ENCODE data around the gene C21orf91. TPM values are rescaled to one million over a fixed set of nuclear protein-coding genes. Genes with fewer than 3 reads are reported as not detected.

C21orf91 gene
- total and polyA plus RNA-seq, 9 of the 15 experiments (the other 6 are each of a cell fraction or from before 2014, with no cell fraction given): 3.9 to 14.1 (median 12.1) TPM

DNA sequence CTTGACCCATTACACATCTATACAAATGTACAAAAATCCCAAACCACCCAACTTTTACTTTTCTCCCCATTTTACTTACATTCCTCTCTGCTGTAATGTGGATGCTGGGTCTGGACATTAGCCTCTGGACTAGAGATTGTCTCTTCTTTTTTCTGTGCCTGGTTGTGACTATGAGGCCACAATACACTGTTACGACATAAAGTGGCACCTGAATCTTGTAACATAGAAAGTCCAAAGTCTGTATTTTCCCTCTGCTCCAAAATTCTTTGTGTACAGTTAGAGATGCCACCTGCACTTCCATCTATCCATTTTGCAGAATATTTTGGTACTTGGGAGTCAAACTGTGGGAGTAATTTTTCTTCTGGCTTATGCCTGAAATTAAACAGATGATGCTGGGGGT lies 22.7 kb downstream of the C21orf91 start:
- Histone ChIP-seq H3K27ac (ENCODE audit: extremely low read depth, low read depth, low read length) (no peak overlapping the region), H3K4me2 (ENCODE audit: insufficient read depth, low read length) (no peak overlapping the region), H3K4me3 (no peak overlapping the region), H3K79me2 (ENCODE audit: control insufficient read depth, insufficient read depth, low read length) (peaks cover 5% of the 10 kb centered on the region; the same call in 1 of the 3 replicates), H2AFZ (ENCODE audit: low read depth, low read length) (no peak overlapping the region), H3K9me1 (ENCODE audit: control insufficient read depth, insufficient read depth, low read length) (no peaks in the 10 kb centered on the region), H4K20me1 (replicated peaks; ENCODE audit: control insufficient read depth, insufficient read depth, low read length) (no peaks in the 10 kb centered on the region), H3K9me3 (replicated peaks; ENCODE audit: control insufficient read depth, insufficient read depth, low read depth, low read length) (no peaks in the 10 kb centered on the region), H3K27me3 (ENCODE audit: control insufficient read depth in 2 of 2, insufficient read depth in 2 of 2, low read length in 2 of 2) (no peaks in the 10 kb centered on the region), H3K9ac (ENCODE audit: insufficient read depth in 1 of 2, low read depth in 2 of 2, low read length in 2 of 2) (no peak overlapping the region), H3K36me3 (ENCODE audit: control insufficient read depth, insufficient read depth, low read length) (peaks cover 46% of the 10 kb centered on the region; the same call in 2 of the 3 replicates), H3K4me1 (replicated peaks in 1 of 2; ENCODE audit: control insufficient read depth in 2 of 2, insufficient read depth in 2 of 2, low read length in 2 of 2) (no peaks in the 10 kb centered on the region)
- DNase-seq (ENCODE audit: extremely low read depth in 1 of 4, low spot score in 3 of 4) (no peak), ATAC-seq (no peak), FAIRE-seq (no peak)
- CTCF ChIA-PET (ENCODE audit: low intra/inter-chr PET ratio): no interaction called here
- 100% methylated on average over 1 of the region's 1 CpG for WGBS (ENCODE audit: insufficient coverage, low coverage, missing lambda C conversion rate)
- TF ChIP-seq NFRKB (IDR thresholded peaks at IDR 0.05; ENCODE audit: low read depth) (no peak), ZNF232 (CRISPR knock-in tag; IDR thresholded peaks at IDR 0.05) (no peak)
- in situ Hi-C loops (cut with MboI): no loop called here
- intact Hi-C loops (cut with micrococcal nuclease): no loop called here
- BruUV-seq (replicated peaks): no TSS peak
- POLR2A ChIA-PET: no interaction called here

DNA sequence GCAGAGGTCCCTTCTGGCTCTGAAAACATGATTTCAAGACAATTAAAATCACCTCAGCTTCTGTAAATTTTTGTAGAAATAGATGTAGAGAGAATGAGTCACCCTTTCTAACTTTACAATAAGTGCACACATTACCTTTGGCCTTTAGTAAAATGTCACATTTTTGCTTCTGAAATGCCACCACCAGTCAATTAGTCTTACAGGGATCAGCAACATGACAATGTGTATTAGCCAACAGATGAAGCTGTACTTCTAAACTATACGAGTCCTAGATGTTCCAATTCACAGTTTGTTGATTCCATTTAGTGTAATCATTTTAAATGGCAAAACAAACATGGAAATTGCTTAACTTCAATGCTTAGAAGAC lies 23.1 kb downstream of the C21orf91 start:
- H3K4me3 ChIP-seq: no peak overlapping the region
- H3K79me2 ChIP-seq (ENCODE audit: control insufficient read depth, insufficient read depth, low read length): peaks cover 5% of the 10 kb centered on the region; the same call in 1 of the 3 replicates
- H3K27me3 ChIP-seq (ENCODE audit: control insufficient read depth in 2 of 2, insufficient read depth in 2 of 2, low read length in 2 of 2): no peaks in the 10 kb centered on the region
- POLR2A ChIA-PET: no interaction called here
- H4K20me1 ChIP-seq (replicated peaks; ENCODE audit: control insufficient read depth, insufficient read depth, low read length): no peaks in the 10 kb centered on the region
- DNase-seq (ENCODE audit: extremely low read depth in 1 of 4, low spot score in 3 of 4): no peak
- CTCF ChIA-PET (ENCODE audit: low intra/inter-chr PET ratio): no interaction called here
- no peak overlapping the region for H3K27ac ChIP-seq (ENCODE audit: extremely low read depth, low read depth, low read length)
- H3K9ac ChIP-seq (ENCODE audit: insufficient read depth in 1 of 2, low read depth in 2 of 2, low read length in 2 of 2): no peak overlapping the region
- H3K9me3 ChIP-seq (replicated peaks; ENCODE audit: control insufficient read depth, insufficient read depth, low read depth, low read length): no peaks in the 10 kb centered on the region
- H3K4me1 ChIP-seq (replicated peaks in 1 of 2; ENCODE audit: control insufficient read depth in 2 of 2, insufficient read depth in 2 of 2, low read length in 2 of 2): no peaks in the 10 kb centered on the region
- BruUV-seq (replicated peaks): no TSS peak
- 100% methylated on average over 1 of the region's 1 CpG for WGBS (ENCODE audit: insufficient coverage, low coverage, missing lambda C conversion rate)
- no peak overlapping the region for H2AFZ ChIP-seq (ENCODE audit: low read depth, low read length)
- no peak for ATAC-seq
- intact Hi-C loops (cut with micrococcal nuclease) (no loop called here), in situ Hi-C loops (cut with MboI) (no loop called here)
- peaks cover 51% of the 10 kb centered on the region; the same call in 2 of the 3 replicates for H3K36me3 ChIP-seq (ENCODE audit: control insufficient read depth, insufficient read depth, low read length)
- no peak overlapping the region for H3K4me2 ChIP-seq (ENCODE audit: insufficient read depth, low read length)
- H3K9me1 ChIP-seq (ENCODE audit: control insufficient read depth, insufficient read depth, low read length): no peaks in the 10 kb centered on the region
- FAIRE-seq: no peak
- TF ChIP-seq, protein P1, sequence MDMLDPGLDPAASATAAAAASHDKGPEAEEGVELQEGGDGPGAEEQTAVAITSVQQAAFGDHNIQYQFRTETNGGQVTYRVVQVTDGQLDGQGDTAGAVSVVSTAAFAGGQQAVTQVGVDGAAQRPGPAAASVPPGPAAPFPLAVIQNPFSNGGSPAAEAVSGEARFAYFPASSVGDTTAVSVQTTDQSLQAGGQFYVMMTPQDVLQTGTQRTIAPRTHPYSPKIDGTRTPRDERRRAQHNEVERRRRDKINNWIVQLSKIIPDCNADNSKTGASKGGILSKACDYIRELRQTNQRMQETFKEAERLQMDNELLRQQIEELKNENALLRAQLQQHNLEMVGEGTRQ (CRISPR knock-in tag; IDR thresholded peaks at IDR 0.05): no peak
- no peak for TF ChIP-seq HLTF (IDR thresholded peaks at IDR 0.05)
- TF ChIP-seq NR4A1 (CRISPR knock-in tag; IDR thresholded peaks at IDR 0.05): no peak
- no peak for TF ChIP-seq NR4A1 (tag; IDR thresholded peaks at IDR 0.05)
- TF ChIP-seq, protein P2, sequence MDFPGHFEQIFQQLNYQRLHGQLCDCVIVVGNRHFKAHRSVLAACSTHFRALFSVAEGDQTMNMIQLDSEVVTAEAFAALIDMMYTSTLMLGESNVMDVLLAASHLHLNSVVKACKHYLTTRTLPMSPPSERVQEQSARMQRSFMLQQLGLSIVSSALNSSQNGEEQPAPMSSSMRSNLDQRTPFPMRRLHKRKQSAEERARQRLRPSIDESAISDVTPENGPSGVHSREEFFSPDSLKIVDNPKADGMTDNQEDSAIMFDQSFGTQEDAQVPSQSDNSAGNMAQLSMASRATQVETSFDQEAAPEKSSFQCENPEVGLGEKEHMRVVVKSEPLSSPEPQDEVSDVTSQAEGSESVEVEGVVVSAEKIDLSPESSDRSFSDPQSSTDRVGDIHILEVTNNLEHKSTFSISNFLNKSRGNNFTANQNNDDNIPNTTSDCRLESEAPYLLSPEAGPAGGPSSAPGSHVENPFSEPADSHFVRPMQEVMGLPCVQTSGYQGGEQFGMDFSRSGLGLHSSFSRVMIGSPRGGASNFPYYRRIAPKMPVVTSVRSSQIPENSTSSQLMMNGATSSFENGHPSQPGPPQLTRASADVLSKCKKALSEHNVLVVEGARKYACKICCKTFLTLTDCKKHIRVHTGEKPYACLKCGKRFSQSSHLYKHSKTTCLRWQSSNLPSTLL (IDR thresholded peaks at IDR 0.05): no peak
- no peak for TF ChIP-seq MIER1 (IDR thresholded peaks at IDR 0.05; ENCODE audit: low read depth)
- no peak for TF ChIP-seq NEUROD1 (IDR thresholded peaks at IDR 0.05; ENCODE audit: borderline replicate concordance, low read depth, low read length, partially characterized antibody)
- TF ChIP-seq, protein P3, sequence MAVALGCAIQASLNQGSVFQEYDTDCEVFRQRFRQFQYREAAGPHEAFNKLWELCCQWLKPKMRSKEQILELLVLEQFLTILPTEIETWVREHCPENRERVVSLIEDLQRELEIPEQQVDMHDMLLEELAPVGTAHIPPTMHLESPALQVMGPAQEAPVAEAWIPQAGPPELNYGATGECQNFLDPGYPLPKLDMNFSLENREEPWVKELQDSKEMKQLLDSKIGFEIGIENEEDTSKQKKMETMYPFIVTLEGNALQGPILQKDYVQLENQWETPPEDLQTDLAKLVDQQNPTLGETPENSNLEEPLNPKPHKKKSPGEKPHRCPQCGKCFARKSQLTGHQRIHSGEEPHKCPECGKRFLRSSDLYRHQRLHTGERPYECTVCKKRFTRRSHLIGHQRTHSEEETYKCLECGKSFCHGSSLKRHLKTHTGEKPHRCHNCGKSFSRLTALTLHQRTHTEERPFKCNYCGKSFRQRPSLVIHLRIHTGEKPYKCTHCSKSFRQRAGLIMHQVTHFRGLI (CRISPR knock-in tag; IDR thresholded peaks at IDR 0.05): no peak
- no peak for TF ChIP-seq CREM (IDR thresholded peaks at IDR 0.05; ENCODE audit: low read depth)
- no peak for TF ChIP-seq ZNF263 (CRISPR knock-in tag; IDR thresholded peaks at IDR 0.05; ENCODE audit: borderline replicate concordance)
